Hematopoietic multipotent progenitor cell (in vitro differentiated cells): ENCODE results near the gene ABHD8. TPM values are rescaled to one million over a fixed set of nuclear protein-coding genes. Genes with fewer than 3 reads are reported as not detected.

Experiments
- DNase-seq, 3 donors: peaks; one replicate each; pipeline ENCODE4 v3.0.0-alpha.2; 2011 to 2015; ENCODE audit warnings: low read depth in 2 of 3, low spot score in 2 of 3
- total RNA-seq: library from RNA; depleted of rRNA; stranded (reverse); fragments of >200 nt; gene quantifications from one replicate; pipeline ENCODE4 v1.2.3, GENCODE V29; 2012

The ABHD8 gene
- total RNA-seq, 1 donor, result 19.4 TPM

DNA sequence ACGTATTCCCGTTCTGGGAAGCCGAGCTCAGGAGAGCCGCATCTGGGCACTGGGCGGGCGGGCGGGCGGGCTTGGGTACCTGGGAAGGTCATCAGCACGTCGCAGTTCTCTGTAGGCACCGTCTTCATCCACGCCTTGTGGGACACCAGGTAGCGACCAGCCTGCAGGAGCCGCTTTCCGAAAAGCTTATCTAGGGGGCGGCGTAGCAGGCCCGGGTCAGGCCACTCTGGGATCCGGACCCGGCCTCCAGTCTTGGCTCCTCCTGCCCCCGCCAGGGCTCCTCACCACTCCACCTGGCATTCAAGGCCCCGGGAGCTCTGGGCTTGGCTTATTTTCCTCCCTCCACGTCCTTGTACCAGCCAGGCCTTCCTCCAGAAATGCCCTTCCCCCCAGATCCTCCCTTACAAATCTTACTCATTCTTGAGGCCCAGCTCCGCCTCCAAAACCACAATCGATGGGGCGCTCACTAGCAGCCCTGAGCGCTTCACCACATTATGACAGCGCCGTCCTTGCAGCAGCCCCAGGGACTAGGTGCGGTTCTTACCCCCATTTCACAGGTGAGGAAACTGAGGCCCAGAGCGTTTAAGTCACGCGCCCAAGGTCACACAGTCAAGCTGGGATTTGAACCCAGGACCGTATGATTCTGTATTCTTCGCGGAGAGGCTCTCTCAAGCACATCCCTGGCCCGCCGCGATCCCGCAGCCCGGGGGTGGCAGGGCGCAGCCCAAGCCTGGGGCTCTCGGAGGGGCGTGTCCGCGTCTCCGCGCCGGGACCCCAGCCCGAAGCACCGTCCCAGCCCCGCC is 30.6 kb upstream of the ABHD8 start:
- peak in 2 of 3 donors; percentile 82 to 90 for DNase-seq

- DNase-seq, result peak in 2 of 3 donors; percentile 71 to 72
Observed at GRCh38 chr19:17332677-17333581, 29.7 kb upstream of the ABHD8 start.

GRCh38 chr19:17332360-17332676 is 29.1 kb upstream of the ABHD8 start:
- no peak for DNase-seq

DNA sequence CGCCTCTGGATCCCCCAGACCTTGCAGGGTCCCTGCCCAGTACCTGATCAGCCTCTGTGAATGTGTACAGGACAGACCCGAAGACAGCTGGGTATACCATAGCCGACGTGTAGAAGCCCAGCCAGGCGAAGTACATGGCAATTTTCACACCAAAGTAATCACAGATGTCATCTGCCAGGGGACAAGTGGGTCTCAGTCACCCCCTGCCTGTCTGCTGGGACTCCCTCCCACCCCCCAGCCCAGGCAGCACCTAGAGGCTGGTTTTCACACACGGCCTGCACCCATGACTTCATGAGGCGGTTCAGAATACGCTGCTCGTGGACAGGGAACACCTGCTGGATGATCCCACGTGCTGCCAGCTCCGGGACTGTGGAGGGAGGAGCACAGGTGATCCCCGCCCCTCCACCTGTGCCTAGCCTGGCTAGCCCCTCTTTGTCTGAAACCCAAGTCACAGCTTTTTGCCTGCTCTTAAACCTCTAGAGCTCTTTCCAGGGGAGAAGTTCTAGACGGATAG is 27.9 kb upstream of the ABHD8 start:
- DNase-seq, result no peak

DNA sequence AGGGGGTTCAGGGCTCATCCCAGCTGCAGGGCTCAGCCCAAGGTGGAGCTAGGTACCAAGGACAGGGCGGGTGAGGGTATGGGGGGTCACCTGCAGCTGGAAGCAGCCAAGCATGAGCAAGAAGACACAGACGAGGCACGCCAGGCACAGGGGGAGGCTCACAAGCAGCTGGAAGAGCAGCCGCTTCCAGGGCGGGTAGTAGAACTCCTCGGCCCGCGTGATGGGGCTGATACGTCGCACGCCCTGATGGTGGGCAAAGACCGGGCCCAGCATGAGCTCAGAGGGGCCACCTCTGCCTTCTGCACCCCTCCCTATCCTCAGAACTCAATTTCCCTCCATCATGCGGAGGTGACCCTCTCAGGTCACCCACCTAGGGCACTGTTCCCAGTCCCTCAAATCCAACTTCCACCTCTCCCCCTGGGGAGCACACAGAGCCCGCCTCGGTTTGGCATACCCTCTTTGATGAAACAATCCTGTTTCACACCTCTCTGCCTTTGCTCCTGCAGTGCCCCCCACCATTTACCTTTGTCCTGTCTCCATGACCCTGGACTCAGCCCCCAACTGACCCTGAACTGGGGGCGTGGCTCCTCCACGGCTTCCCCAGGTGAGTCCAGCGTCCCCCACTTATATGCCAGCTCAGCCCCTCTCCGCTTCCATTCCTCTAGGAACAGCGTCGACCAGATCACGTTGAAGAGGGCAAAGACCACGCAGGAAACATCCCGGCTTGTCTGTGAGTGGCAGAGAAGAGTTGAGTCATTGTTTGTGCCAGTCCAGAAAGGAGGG is 27.2 kb upstream of the ABHD8 start:
- no peak for DNase-seq

DNA sequence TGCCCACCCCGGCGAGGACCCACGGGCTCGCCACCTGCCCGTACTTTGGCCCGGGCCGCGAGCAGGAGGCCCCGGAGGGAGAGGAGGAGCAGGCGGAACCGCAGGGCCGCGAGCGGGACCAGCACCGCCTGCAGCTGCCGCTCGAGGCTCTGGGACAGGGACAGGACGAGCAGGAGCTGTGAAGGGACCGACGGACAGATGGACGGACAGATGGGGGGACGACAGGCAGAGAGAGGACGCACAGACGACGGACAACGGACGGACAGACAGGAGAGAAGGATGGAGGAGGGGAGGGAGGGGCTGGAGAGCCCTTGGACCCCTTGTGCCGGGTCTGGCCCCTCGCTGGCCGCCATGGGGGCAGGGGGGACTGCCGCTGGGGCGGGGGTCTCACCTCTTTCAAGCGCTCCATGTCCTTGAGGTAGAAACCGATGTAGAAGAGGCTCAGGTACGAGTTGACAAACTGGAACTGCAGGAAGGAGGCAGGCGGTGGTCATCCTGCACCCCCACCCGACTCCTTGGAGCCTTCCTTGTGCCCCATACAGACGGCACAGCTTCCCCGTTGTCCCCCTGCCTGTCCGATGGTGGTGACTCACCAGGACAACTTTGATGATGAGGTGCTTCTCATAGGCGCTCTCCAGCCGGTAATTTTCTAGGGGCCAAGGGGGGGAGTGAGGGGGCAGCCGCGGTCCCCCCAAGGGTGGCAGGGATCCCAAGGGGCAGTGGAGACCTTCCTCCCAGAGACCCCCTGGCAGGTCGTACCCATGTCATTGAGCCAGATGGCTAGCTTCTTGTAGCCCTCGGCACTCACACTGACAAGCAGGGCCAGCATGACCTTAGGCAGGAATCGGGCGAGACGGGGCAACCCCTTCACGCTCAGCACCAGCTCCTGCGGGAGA is 26.4 kb upstream of the ABHD8 start:
- DNase-seq, result no peak

- DNase-seq, result peak in 1 of 3 donors; percentile 41
Observed at GRCh38 chr19:17328517-17329365, 25.5 kb upstream of the ABHD8 start.

DNA sequence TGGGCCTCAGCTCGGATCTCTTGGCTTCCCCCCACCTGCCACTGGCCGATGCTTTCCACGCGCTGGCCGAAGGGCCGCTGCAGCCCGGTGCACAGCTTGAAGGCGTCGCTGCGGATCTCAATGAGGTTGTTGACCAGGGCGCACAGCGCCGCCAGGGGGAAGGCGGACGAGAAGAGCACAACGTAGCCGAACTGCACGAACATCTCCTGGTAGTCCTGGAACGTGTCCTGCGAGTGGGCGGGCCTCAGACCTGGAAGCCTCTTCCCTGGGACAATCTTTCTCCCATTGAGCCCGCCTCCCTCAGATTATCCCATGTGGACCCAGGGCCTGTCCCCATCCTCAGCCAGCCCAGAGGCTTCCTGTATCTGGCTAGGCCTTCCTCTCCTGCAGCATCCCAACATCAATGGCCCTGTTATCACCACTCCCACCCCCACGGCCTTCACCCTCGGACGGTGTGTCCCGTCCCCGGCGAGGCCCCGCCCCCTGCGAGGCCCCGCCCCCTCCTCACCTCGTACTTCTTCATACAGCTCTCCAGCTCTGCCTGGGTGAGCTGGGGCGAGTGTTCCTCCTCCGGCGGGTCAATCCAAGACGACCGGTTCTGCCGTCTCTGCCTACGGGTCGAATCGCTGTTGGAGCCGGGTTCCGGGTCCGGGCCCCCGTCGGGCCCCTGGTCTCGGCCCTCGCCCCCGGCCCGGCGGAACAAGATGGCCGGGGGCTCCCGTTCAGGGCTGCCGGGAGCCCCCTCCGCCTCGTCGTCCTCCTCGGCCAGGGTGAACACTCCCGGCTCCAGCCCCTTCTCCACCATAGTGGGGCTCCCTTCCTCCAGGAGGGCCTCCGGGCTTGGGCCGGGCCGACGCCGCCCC is 24.7 kb upstream of the ABHD8 start:
- DNase-seq, result peak in 2 of 3 donors; percentile 56 to 59

DNA sequence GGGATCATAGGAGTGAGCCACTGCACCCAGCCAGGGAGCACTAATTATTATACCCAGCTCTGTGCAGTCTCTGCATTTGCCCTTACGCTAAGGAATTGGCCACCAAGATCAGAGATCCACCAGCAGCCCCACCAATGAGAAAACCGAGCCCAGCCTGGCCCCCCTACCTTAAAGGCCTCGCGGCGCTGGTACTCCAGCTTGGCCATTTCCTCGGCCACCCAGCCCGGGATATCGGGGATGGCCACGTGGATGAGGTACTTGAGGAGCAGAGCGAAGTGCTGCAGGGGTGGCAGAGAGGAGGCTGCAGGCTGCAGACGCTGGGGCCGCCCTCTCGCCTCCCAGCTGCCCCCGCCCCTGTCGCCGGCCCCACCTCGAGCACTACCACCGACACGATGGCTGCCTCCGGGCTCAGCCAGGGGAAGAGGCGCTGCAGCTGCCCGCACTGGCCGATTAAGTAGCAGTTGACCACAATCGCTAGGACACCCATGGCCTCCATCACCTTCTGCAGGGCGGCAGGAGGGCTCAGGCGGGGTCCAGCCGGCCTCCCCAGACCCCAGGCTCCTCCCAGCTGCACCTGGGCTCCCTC is 23.9 kb upstream of the ABHD8 start:
- DNase-seq, result no peak

DNA sequence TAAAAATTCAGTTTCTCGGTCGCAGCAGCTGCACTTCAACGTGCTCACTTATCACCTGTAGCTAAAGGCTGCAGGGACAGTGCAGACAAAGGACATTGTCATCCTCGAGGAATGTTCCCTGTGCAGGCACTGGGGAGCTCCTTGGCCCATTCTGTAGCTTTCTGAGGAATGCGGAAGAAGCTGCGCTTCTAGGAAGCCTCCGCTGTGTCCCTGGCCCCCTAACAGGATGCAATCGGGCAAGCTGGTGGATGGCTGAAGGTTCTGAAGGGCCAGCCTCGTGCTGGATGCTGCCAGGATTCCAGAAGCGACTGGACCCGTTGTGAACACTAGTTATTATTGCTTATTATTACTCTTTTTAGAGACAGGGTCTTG is 23.4 kb upstream of the ABHD8 start:
- DNase-seq, result no peak

GRCh38 chr19:17325881-17326594 is 22.8 kb upstream of the ABHD8 start:
- DNase-seq, result no peak

GRCh38 chr19:17325133-17325532 is 21.9 kb upstream of the ABHD8 start:
- DNase-seq, result no peak

DNA sequence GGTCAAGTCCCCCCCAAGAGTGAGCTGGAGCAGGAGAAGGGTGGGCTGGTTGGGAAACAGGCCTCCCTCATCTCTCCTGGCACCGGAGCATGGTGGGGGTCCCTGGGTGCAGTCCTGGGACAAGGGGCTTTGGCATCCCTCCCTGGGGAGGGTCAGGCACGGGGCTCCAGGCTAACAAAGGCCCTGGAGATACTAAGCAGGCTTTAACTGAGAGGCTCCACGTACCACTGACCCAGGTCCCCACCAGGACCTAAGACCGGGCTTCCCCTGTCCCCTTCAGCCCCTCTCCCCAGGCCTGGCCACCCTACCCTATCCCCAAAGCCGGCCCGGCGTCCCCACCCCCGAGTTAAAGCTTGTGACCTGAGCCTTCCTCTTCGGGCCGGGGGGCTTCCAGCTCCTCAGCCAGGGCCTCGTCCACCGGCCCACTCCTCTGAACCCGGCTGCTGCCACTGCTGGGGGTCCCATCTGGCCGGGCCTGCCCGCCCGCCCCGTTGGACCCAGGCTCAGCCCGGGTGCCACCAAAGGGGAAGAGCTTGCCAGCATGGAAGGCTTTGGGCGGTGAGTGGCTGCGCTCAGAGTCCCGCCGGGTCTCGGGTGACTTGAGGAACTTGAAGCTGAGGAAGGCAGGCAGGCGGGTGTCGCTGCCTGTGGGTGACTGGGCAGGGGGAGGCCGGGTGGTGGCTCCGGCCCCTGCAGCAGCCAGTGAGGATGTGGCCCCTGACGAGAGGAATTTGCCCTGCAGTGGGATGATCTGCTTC is 21.3 kb upstream of the ABHD8 start:
- DNase-seq, result no peak

GRCh38 chr19:17323964-17324332 is 20.7 kb upstream of the ABHD8 start:
- DNase-seq, result no peak

GRCh38 chr19:17323300-17323963 is 20.2 kb upstream of the ABHD8 start:
- DNase-seq, result no peak

DNA sequence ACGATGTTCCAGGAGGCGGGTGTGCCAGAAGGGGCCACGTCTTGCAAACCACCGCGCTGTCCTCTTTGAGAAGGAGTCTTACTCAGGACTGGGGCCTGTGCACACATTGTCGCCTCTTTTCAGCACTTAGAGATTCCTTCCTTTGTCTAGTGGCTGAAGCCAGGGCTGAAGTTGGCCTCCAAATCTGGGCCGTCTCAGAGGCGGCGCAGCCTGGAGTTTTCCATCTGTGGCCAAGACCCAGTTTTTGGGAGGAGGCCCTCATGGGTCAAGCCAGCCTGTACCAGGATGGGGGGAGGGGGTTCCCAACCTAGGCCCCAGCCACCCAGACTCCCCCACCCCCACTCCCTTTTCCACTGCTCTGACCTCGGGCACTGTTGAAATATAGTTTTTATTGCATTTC is 19.6 kb upstream of the ABHD8 start:
- DNase-seq, result no peak
